ENCODE data around the gene LRIG2. TPM values are rescaled to one million over a fixed set of nuclear protein-coding genes. Genes with fewer than 3 reads are reported as not detected.

Gene LRIG2
- total and polyA plus RNA-seq, 2 donors (not counting 1 experiment from before 2014, with no cell fraction given): 12.4 to 30.6 TPM

GRCh38 chr1:113138778-113139177 lies 65.8 kb downstream of the LRIG2 start:
- TF ChIP-seq EZH2 (IDR thresholded peaks at IDR 0.05; ENCODE audit: borderline replicate concordance, insufficient read depth, low read depth, low read length, poor library complexity, severe bottlenecking): no peak
- no peak for TF ChIP-seq CTCF (IDR thresholded peaks at IDR 0.05)
- Mint-ChIP-seq H3K4me3 (no peak overlapping the region), H3K27me3 (no peaks in the 10 kb centered on the region), H3K27ac (no peak overlapping the region), H3K9me3 (ENCODE audit: insufficient read depth) (no peaks in the 10 kb centered on the region), H3K4me1 (peaks cover 2% of the 10 kb centered on the region)
- H3K4me3 ChIP-seq (ENCODE audit: control extremely low read depth in 1 of 5, extremely low read depth in 1 of 5, insufficient read depth in 1 of 5, low read depth in 2 of 5, low read length in 4 of 5): no peak overlapping the region
- H3K27me3 ChIP-seq (replicated peaks in 1 of 4; ENCODE audit: control extremely low read depth in 1 of 4, control insufficient read depth in 3 of 4, insufficient read depth in 4 of 4, low read length in 3 of 4): no peaks in the 10 kb centered on the region
- no peak for DNase-seq
- no peaks in the 10 kb centered on the region for H3K9me3 ChIP-seq (ENCODE audit: control extremely low read depth in 1 of 3, control insufficient read depth in 2 of 3, insufficient read depth in 1 of 3, low read length in 2 of 3)
- H3K9ac ChIP-seq (ENCODE audit: low read length): no peak overlapping the region
- H3K36me3 ChIP-seq (replicated peaks in 1 of 2; ENCODE audit: control extremely low read depth in 1 of 2, control insufficient read depth in 1 of 2, extremely low read depth in 1 of 2, insufficient read depth in 2 of 2, low read length in 1 of 2): no peaks in the 10 kb centered on the region
- peaks cover 0 to 5% of the 10 kb centered on the region in 2 donors for H3K4me1 ChIP-seq (ENCODE audit: control insufficient read depth in 2 of 2, insufficient read depth in 2 of 2, low read length in 2 of 2)
- H3K27ac ChIP-seq (ENCODE audit: low read length in 2 of 2): no peak overlapping the region
- CTCF ChIA-PET: interaction anchor here (1.6 to 4.4 kb wide), 3 partner anchors 8 to 1143 kb away, joined by 4 to 35 read pairs (median 16); no protein-coding TSS in a partner anchor
- POLR2A ChIA-PET: no interaction called here
- H3K79me2 ChIP-seq (ENCODE audit: control insufficient read depth, insufficient read depth, low read length): no peaks in the 10 kb centered on the region
- intact Hi-C loops (cut with micrococcal nuclease): no loop called here
- no peak overlapping the region for H3K4me2 ChIP-seq (replicated peaks; ENCODE audit: low read depth, low read length, poor library complexity, severe bottlenecking)
- no peaks in the 10 kb centered on the region for H4K20me1 ChIP-seq (ENCODE audit: control insufficient read depth, insufficient read depth, low read length, poor library complexity, severe bottlenecking)
- no peak overlapping the region for H2AFZ ChIP-seq (ENCODE audit: insufficient read depth, low read depth, low read length, poor library complexity, severe bottlenecking)
- no peak for ATAC-seq (ENCODE audit: low read depth)

- Histone ChIP-seq H3K4me1 (ENCODE audit: control insufficient read depth in 2 of 2, insufficient read depth in 2 of 2, low read length in 2 of 2) (peaks cover 0 to 5% of the 10 kb centered on the region in 2 donors), H3K4me3 (ENCODE audit: control extremely low read depth in 1 of 5, extremely low read depth in 1 of 5, insufficient read depth in 1 of 5, low read depth in 2 of 5, low read length in 4 of 5) (no peak overlapping the region), H3K27me3 (replicated peaks in 1 of 4; ENCODE audit: control extremely low read depth in 1 of 4, control insufficient read depth in 3 of 4, insufficient read depth in 4 of 4, low read length in 3 of 4) (no peaks in the 10 kb centered on the region), H3K4me2 (replicated peaks; ENCODE audit: low read depth, low read length, poor library complexity, severe bottlenecking) (no peak overlapping the region), H3K27ac (ENCODE audit: low read length in 2 of 2) (no peak overlapping the region), H3K9ac (ENCODE audit: low read length) (no peak overlapping the region), H3K9me3 (ENCODE audit: control extremely low read depth in 1 of 3, control insufficient read depth in 2 of 3, insufficient read depth in 1 of 3, low read length in 2 of 3) (no peaks in the 10 kb centered on the region), H4K20me1 (ENCODE audit: control insufficient read depth, insufficient read depth, low read length, poor library complexity, severe bottlenecking) (no peaks in the 10 kb centered on the region), H3K36me3 (replicated peaks in 1 of 2; ENCODE audit: control extremely low read depth in 1 of 2, control insufficient read depth in 1 of 2, extremely low read depth in 1 of 2, insufficient read depth in 2 of 2, low read length in 1 of 2) (no peaks in the 10 kb centered on the region), H3K79me2 (ENCODE audit: control insufficient read depth, insufficient read depth, low read length) (no peaks in the 10 kb centered on the region), H2AFZ (ENCODE audit: insufficient read depth, low read depth, low read length, poor library complexity, severe bottlenecking) (no peak overlapping the region)
- no peak for ATAC-seq (ENCODE audit: low read depth)
- intact Hi-C loops (cut with micrococcal nuclease): loop anchor here (2.0 kb wide), 1 partner anchor 313 kb away; no protein-coding TSS in a partner anchor
- H3K4me1 Mint-ChIP-seq: peaks cover 2% of the 10 kb centered on the region
- H3K4me3 Mint-ChIP-seq: no peak overlapping the region
- H3K27me3 Mint-ChIP-seq: no peaks in the 10 kb centered on the region
- ChIA-PET CTCF (interaction anchor here (0.7 to 4.4 kb wide), 9 partner anchors 9 to 1142 kb away, joined by 3 to 35 read pairs (median 4); no protein-coding TSS in a partner anchor), POLR2A (no interaction called here)
- no peak for DNase-seq
- H3K27ac Mint-ChIP-seq: no peak overlapping the region
- TF ChIP-seq CTCF (IDR thresholded peaks at IDR 0.05): no peak
- TF ChIP-seq EZH2 (IDR thresholded peaks at IDR 0.05; ENCODE audit: borderline replicate concordance, insufficient read depth, low read depth, low read length, poor library complexity, severe bottlenecking): no peak
- WGBS (ENCODE audit: insufficient coverage): no CpG with 5 or more reads among the region's 1 CpG
- H3K9me3 Mint-ChIP-seq (ENCODE audit: insufficient read depth): no peaks in the 10 kb centered on the region
Observed at GRCh38 chr1:113140176-113140575, 67.2 kb downstream of the LRIG2 start.

Data from B cell (primary cell).